Mammary epithelial cell (primary cell): Measurements from ENCODE around the gene OAS2.

Experiments used
- CTCF ChIP-seq, 2 donors: IDR thresholded peaks in 1 of 2; conservative IDR thresholded peaks in 1 of 2; 2 replicates each; pipeline ENCODE4 v1.5.1; 2011 to 2012; ENCODE audit warnings: inconsistent platforms in 2 of 2, low read length in 2 of 2, mild to moderate bottlenecking in 2 of 2, control low read depth in 1 of 2, low read depth in 1 of 2; ENCODE audit not compliant: insufficient read depth in 1 of 2; ENCODE audit errors: extremely low read depth in 1 of 2
- EZH2 ChIP-seq: IDR thresholded peaks from 2 replicates; pipeline ENCODE4 v1.6.1; 2012; ENCODE audit warnings: low read length, inconsistent platforms, borderline replicate concordance

GRCh38 chr12:112977139-112977538 is 1.2 kb upstream of the OAS2 start:
- TF ChIP-seq CTCF (conservative IDR thresholded peaks at IDR 0.05 in 1 of 2, IDR thresholded peaks at IDR 0.05 in 1 of 2; ENCODE audit: extremely low read depth in 1 of 2, insufficient read depth in 1 of 2, low read depth in 1 of 2, low read length in 2 of 2) (no peak), EZH2 (no peak)
